ACC112 (cell line): Measurements from ENCODE around the gene SPIRE1.

Experiments used
- H2AFZ ChIP-seq: fragments of 200-600 bp; sonication (generic); one replicate; pipeline ENCODE4 v1.6.0; 2017; ENCODE audit warnings: antibody characterized with exemption, low read length; ENCODE audit not compliant: unreplicated experiment
- H3K27ac ChIP-seq: fragments of 200-600 bp; sonication (generic); 2 replicates; pipeline ENCODE4 v1.5.1; 2014; ENCODE audit warnings: low read depth, mild to moderate bottlenecking, antibody characterized with exemption, low read length, moderate library complexity
- H3K27me3 ChIP-seq: fragments of 200-600 bp; sonication (generic); 2 replicates; pipeline ENCODE4 v1.6.1; 2014; ENCODE audit warnings: mild to moderate bottlenecking, antibody characterized with exemption, low read length, moderate library complexity, mixed read lengths; ENCODE audit not compliant: insufficient read depth
- H3K36me3 ChIP-seq: fragments of 200-600 bp; sonication (generic); 2 replicates; pipeline ENCODE4 v1.6.1; 2016; ENCODE audit warnings: mild to moderate bottlenecking, antibody characterized with exemption, low read length, moderate library complexity, mixed read lengths; ENCODE audit not compliant: insufficient read depth
- H3K4me1 ChIP-seq: fragments of 200-600 bp; sonication (generic); one replicate; pipeline ENCODE4 v1.6.1; 2016; ENCODE audit warnings: low read length, mixed read lengths; ENCODE audit not compliant: insufficient read depth, unreplicated experiment, control insufficient read depth
- H3K4me3 ChIP-seq: fragments of 200-600 bp; sonication (generic); 2 replicates; pipeline ENCODE4 v1.5.1; 2014; ENCODE audit warnings: mild to moderate bottlenecking, low read depth, low read length
- H3K79me2 ChIP-seq: fragments of 200-600 bp; sonication (generic); one replicate; pipeline ENCODE4 v1.6.0; 2016; ENCODE audit warnings: low read length; ENCODE audit not compliant: control insufficient read depth, unreplicated experiment, insufficient read depth

SPIRE1 gene

DNA sequence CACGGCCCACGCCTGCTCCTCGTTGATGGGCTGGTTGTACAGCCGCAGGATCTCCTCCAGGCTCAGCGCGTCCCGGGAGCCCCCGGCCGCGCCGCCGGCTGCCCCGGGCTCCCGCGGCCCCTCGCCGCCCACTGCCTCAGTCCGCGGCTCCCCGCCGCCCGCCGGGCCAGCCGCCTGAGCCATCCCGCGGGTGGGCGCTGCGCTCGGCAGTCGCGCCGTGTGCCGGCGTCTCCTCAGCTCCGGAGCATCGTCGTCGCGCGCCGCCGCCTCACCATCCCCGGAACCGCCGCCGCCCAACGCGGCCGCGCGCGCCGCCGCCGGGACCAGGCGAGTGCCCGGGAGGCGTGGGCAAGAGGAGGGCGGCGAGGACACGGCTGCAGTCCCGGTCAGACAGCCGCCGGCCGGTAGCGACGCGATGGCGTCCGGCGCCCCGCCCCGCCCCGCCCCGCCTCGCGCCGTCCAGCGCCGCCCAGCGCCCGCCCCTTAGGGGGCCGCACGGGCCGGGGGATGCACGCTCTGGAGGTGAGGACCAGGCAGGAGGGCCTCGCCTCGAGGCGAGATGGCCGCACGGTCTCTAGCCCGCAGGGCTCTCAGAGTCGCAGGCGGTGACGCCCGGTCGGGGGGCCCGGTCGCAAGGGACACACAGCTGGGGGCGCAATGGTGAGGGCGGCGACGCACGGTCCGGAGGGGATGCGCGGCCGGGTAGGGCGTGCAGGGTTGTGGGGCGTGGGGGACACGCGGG lies at the start of gene SPIRE1:
Gene SPIRE1 (minus strand): TSS at position 424 of the 742 bp plus-strand sequence. CDS start 241 bp downstream, at position 183.
- Histone ChIP-seq H3K27me3 (no peaks in the 10 kb centered on the region), H3K4me1 (peaks cover 16% of the 10 kb centered on the region), H3K36me3 (no peaks in the 10 kb centered on the region), H3K4me3 (peak within 1 kb of the TSS; percentile 97), H3K79me2 (peaks cover 37% of the 10 kb centered on the region), H3K27ac (peak within 1 kb of the TSS; percentile 59), H2AFZ (peak within 1 kb of the TSS; percentile 98)

DNA sequence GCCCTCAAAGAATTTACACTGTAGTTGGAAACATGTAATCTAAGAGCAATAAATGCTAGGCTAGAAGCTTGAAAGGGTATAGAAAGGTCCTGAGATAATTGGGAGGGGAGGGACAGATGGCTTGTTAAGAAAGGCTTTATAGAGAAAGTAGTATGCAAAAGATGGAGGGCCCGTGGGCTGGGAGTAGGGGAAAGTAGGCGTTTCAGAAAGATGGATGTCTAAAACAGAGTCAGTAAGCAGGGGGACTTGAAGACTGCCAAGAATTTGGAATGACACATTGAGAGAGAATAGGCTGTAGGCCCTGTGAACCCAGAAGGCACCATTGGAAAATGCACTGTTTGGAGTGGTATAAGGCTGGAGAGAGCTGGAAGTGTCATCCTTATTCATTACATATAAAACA lies 45.8 kb upstream of the SPIRE1 start:
- Histone ChIP-seq H3K79me2 (peaks cover 65% of the 10 kb centered on the region), H3K4me3 (peak overlapping the region; percentile 92), H3K36me3 (peaks cover 16% of the 10 kb centered on the region), H3K4me1 (peaks cover 30% of the 10 kb centered on the region), H3K27ac (peak overlapping the region; percentile 91), H3K27me3 (no peaks in the 10 kb centered on the region), H2AFZ (peak overlapping the region; percentile 98)

DNA sequence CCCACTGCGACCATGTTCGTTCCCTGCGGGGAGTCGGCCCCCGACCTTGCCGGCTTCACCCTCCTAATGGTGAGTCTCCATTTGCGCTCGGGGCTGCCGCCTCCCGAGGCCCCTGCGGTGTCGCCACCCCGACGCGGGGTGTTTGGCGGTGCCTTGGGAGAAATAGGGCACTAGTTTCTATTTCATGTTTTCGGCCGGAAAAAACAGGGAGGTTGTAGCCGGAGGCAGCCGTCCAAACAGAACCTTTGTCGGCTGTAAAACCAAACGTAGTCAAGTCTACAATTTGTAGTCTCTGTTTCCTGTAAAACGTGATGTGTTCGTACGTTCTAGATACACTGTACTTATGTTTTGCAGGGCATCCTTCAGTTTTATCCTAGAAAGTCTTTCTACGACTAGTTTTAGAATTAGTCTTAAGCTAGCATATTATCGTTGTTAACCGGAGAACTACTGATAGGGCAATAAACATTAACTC lies 45.2 kb upstream of the SPIRE1 start:
- peaks cover 65% of the 10 kb centered on the region for H3K79me2 ChIP-seq
- H3K4me3 ChIP-seq: peak overlapping the region; percentile 92
- peaks cover 16% of the 10 kb centered on the region for H3K36me3 ChIP-seq
- no peaks in the 10 kb centered on the region for H3K27me3 ChIP-seq
- peaks cover 30% of the 10 kb centered on the region for H3K4me1 ChIP-seq
- H3K27ac ChIP-seq: peak overlapping the region; percentile 91
- peak overlapping the region; percentile 98 for H2AFZ ChIP-seq

DNA sequence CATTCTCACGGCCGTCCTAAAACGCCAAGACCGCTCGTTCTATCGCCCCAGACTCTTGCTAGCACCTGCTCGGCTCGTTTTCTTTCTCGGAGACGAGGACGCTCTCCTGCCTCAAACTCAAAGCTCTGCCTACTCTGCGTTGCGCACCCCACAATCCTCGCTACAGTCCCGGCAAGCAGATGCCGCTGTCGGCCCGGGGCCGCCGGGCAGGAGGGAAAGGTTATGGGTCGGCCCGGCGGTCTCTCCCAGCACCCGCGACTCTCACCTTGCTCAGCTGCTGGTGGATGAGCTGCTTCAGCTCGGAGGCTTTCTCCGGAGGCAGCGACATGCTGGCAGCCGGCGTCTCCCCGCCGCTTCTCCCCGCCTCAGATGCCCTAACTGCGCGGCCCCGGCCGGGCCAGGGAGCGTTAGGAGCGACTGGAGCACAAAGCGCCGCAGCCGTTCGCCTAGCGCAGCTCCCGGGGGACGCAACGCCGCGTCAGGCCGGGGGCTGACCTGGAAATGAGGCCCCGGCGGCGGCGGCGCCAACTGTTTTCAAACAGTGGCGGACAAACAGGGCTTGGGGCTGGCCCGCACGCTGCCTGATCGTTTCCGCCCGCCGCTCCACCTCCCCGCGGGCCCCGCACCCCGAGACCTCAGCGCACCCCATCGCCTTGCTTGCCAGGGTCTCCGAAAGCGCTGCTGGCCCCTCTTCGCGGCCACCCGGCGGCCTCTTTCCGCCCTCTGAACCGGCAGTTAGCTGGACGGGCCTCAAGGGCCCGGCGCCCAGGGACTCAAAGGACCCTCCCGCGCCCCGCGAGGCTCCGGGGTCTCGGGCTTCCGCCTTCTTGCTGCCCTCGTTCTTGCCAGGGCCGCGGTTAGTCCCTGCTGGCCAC lies 44.6 kb upstream of the SPIRE1 start, which contains the start of the genes CEP76 and PSMG2:
Gene CEP76 (minus strand): TSS at position 503 of the 875 bp plus-strand sequence. CDS start 175 bp downstream, at position 328.
Gene PSMG2 (plus strand): TSS at position 822 of the 875 bp plus-strand sequence. CDS start 66 bp downstream, outside the sequence.
- Histone ChIP-seq H2AFZ (peak within 1 kb of the TSS; percentile 98), H3K79me2 (peaks cover 64% of the 10 kb centered on the region), H3K27me3 (no peaks in the 10 kb centered on the region), H3K36me3 (peaks cover 14% of the 10 kb centered on the region), H3K4me3 (peak within 1 kb of the TSS; percentile 92), H3K27ac (peak within 1 kb of the TSS; percentile 91), H3K4me1 (peaks cover 30% of the 10 kb centered on the region)

DNA sequence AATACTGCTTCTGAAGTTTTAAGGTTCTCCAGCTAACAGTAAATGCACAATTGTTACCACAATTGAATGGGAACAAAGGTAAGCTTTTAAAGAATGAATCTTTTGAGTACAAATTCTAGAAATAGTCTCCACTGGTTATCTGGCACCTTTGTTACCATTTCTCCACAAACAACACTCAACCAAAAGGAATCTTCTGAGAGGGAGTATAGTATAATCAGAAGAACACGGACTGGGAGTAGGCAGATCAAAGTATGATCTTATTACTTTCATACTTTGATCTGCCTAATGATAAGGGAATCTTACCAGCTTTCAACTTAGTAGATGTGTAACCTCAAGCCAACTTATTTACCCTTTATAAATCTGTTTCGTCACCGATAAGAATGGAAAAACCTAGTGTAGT lies 43.3 kb upstream of the SPIRE1 start:
- Histone ChIP-seq H3K27ac (no peak overlapping the region), H3K4me3 (peak overlapping the region; percentile 92), H2AFZ (peak overlapping the region; percentile 98), H3K27me3 (no peaks in the 10 kb centered on the region), H3K79me2 (peaks cover 56% of the 10 kb centered on the region), H3K36me3 (peaks cover 5% of the 10 kb centered on the region), H3K4me1 (peaks cover 30% of the 10 kb centered on the region)

DNA sequence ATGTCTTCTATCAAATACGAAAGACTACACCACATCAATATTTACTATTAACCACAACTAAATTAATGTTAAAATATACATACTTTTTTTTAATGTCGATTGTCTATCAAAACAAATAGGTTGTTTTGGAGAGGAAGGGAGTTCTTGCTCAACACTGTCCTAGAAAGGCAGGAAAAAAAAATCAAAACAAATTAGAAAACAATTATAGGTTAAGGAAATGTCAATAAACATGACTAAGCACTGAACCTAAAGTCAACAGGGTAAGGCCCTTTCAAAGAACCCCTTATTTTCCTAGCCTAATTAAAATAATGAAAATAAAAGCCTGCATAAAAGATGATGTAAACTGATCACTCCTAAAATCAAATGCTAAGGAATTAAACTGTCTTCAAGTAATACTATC lies 41.8 kb upstream of the SPIRE1 start:
- Histone ChIP-seq H3K27ac (no peak overlapping the region), H3K4me1 (peaks cover 29% of the 10 kb centered on the region), H3K36me3 (peaks cover 5% of the 10 kb centered on the region), H2AFZ (no peak overlapping the region), H3K4me3 (no peak overlapping the region), H3K79me2 (peaks cover 43% of the 10 kb centered on the region), H3K27me3 (no peaks in the 10 kb centered on the region)

DNA sequence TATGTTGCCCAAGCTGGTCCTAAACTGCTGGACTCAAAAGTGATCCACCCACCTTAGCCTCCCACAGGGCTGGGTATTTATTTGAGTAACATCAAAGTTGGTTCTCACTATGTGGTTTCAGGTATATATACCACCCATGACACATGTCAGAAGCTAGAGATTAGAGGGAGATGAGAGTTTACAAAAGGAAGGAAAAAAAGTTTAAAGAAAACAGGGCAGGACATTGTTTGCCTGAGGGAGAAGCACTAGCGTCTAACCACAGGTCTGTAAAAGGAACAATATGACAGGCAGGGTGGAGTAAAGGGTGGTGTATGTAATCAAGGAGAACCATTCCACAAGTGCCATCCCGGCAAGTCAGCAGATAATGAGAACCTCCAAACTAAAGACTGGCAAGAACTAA lies 36.1 kb upstream of the SPIRE1 start:
- no peaks in the 10 kb centered on the region for H3K27me3 ChIP-seq
- H3K4me1 ChIP-seq: no peaks in the 10 kb centered on the region
- no peak overlapping the region for H3K27ac ChIP-seq
- no peak overlapping the region for H3K4me3 ChIP-seq
- no peaks in the 10 kb centered on the region for H3K79me2 ChIP-seq
- H2AFZ ChIP-seq: no peak overlapping the region
- H3K36me3 ChIP-seq: peaks cover 3% of the 10 kb centered on the region

DNA sequence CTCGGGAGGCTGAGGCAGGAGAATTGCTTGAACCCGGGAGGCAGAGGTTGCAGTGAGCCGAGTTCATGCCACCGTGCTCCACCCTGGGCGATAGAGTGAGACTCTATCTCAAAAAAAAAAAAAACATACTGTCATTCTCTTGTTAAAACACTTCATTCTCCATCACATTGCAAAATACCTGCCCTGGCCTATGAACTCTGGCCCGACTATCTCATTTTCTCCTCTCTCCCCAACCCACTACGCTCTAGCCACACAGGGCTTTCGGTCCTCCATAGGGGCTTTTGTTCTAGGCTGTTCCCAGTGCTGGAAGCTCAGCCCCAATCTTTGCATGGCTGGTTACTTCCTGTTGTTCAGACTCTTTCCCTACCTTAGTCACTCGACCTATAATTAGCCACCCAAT lies 34.3 kb upstream of the SPIRE1 start:
- H3K36me3 ChIP-seq: no peaks in the 10 kb centered on the region; the same call in 1 of the 2 replicates

DNA sequence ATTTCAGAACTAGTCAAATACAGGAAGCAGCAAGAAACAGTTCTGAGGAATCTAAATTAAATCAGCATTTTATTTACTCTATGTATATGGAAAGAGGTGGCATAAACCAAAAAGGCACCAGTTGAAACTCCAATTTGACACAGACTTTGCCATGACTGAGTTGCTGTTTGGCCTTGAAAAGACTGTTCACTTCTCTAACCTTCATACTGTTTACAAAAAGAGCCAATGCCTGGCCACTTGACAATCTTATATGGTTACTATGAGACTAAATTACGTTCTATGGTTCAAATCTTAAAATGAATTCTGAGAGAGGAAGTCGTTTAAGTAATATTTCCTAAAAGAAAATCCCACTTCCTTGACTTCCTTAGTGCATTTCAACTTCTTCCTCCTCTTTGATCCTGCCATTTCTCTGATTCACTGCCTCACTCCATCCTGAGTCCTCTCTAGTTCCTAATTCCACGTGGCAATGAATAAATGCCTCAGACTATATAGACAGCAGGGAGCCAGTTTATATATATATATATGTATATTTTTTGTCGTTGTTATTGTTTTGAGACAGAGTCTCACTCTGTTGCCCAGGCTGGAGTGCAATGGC lies 31.4 kb upstream of the SPIRE1 start:
- no peaks in the 10 kb centered on the region for H3K27me3 ChIP-seq
- no peaks in the 10 kb centered on the region for H3K79me2 ChIP-seq
- no peak overlapping the region for H2AFZ ChIP-seq
- H3K4me3 ChIP-seq: no peak overlapping the region
- H3K27ac ChIP-seq: no peak overlapping the region
- H3K36me3 ChIP-seq: no peaks in the 10 kb centered on the region
- H3K4me1 ChIP-seq: no peaks in the 10 kb centered on the region

More for the DNA sequence above, 34.3 kb upstream of the SPIRE1 start:
- Histone ChIP-seq H3K4me1 (no peaks in the 10 kb centered on the region), H3K4me3 (no peak overlapping the region), H3K27me3 (no peaks in the 10 kb centered on the region), H3K79me2 (no peaks in the 10 kb centered on the region), H3K27ac (no peak overlapping the region), H2AFZ (no peak overlapping the region)

DNA sequence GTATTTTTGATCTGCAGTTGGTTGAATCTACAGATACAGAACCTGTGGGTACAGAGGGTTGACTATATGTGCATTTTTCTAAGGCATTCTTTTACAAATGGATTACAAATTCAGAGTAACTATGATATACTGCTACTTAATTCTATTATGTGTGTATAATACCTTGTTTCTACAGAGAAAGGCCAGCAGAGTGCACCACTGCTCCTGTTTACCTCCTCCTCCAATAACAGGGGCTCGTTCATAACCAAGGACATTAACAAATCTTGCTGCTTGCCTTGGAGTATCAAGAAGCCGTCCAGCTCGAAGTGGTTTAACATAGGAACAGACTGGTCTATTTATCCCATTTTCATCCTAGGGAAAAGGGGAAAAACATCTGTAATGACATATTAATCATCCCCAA lies 28.2 kb upstream of the SPIRE1 start:
- Histone ChIP-seq H3K79me2 (no peaks in the 10 kb centered on the region), H2AFZ (no peak overlapping the region), H3K27me3 (no peaks in the 10 kb centered on the region), H3K27ac (no peak overlapping the region), H3K4me3 (no peak overlapping the region), H3K4me1 (no peaks in the 10 kb centered on the region), H3K36me3 (no peaks in the 10 kb centered on the region)
